ENCODE data around the gene OR2T5.
"Not testable (repeated sequence)": the region's sequence is repeated elsewhere in the genome, so short reads cannot be mapped to it uniquely, and the experiment has no call there.

OR2T5 gene

GRCh38 chr1:248488289-248488688 is at the start of gene OR2T5:
Gene OR2T5 (plus strand): TSS chr1:248488589. CDS start chr1:248488589, 0 bp downstream.
- DNase-seq (ENCODE audit: low read depth): not testable (repeated sequence)

GRCh38 chr1:248438668-248439067 is 49.7 kb upstream of the OR2T5 start:
- not testable (repeated sequence) for DNase-seq (ENCODE audit: low read depth)

GRCh38 chr1:248439283-248439682 is 49.1 kb upstream of the OR2T5 start:
- not testable (repeated sequence) for DNase-seq (ENCODE audit: low read depth)

- DNase-seq (ENCODE audit: low read depth): not testable (repeated sequence)
Observed at GRCh38 chr1:248442500-248443277, 45.7 kb upstream of the OR2T5 start.

- DNase-seq (ENCODE audit: low read depth): not testable (repeated sequence)
Observed at GRCh38 chr1:248444603-248445002, 43.8 kb upstream of the OR2T5 start.

- not testable (repeated sequence) for DNase-seq (ENCODE audit: low read depth)
Observed at GRCh38 chr1:248445399-248445798, 43.0 kb upstream of the OR2T5 start, which contains the start of gene OR2T2. Gene OR2T2 (plus strand): TSS chr1:248445637. CDS start chr1:248452798, 7,161 bp downstream.

GRCh38 chr1:248448409-248449074 is 39.8 kb upstream of the OR2T5 start:
- not testable (repeated sequence) for DNase-seq (ENCODE audit: low read depth)

GRCh38 chr1:248449821-248450465 is 38.4 kb upstream of the OR2T5 start:
- not testable (repeated sequence) for DNase-seq (ENCODE audit: low read depth)

- DNase-seq (ENCODE audit: low read depth): not testable (repeated sequence)
Observed at GRCh38 chr1:248450466-248451145, 37.8 kb upstream of the OR2T5 start.

GRCh38 chr1:248453619-248454018 is 34.8 kb upstream of the OR2T5 start:
- not testable (repeated sequence) for DNase-seq (ENCODE audit: low read depth)

GRCh38 chr1:248455045-248455444 is 33.3 kb upstream of the OR2T5 start:
- DNase-seq (ENCODE audit: low read depth): not testable (repeated sequence)

GRCh38 chr1:248456635-248457034 is 31.8 kb upstream of the OR2T5 start:
- DNase-seq (ENCODE audit: low read depth): not testable (repeated sequence)

GRCh38 chr1:248459117-248459516 is 29.3 kb upstream of the OR2T5 start:
- DNase-seq (ENCODE audit: low read depth): not testable (repeated sequence)

GRCh38 chr1:248471154-248471553 is 17.2 kb upstream of the OR2T5 start:
- DNase-seq (ENCODE audit: low read depth): no peak

- DNase-seq (ENCODE audit: low read depth): not testable (repeated sequence)
Observed at GRCh38 chr1:248472111-248472510, 16.3 kb upstream of the OR2T5 start.

GRCh38 chr1:248473051-248473450 is 15.3 kb upstream of the OR2T5 start, which contains the start of gene OR2T3:
Gene OR2T3 (plus strand): TSS chr1:248473351. CDS start chr1:248473351, 0 bp downstream.
- DNase-seq (ENCODE audit: low read depth): not testable (repeated sequence)

- not testable (repeated sequence) for DNase-seq (ENCODE audit: low read depth)
Observed at GRCh38 chr1:248475660-248476059, 12.7 kb upstream of the OR2T5 start.

GRCh38 chr1:248481686-248482579 is 6.5 kb upstream of the OR2T5 start:
- not testable (repeated sequence) for DNase-seq (ENCODE audit: low read depth)

GRCh38 chr1:248496661-248497060 is 8.3 kb downstream of the OR2T5 start:
- not testable (repeated sequence) for DNase-seq (ENCODE audit: low read depth)

- not testable (repeated sequence) for DNase-seq (ENCODE audit: low read depth)
Observed at GRCh38 chr1:248500305-248501035, 12.1 kb downstream of the OR2T5 start.
